CD4-positive, CD25-positive, alpha-beta regulatory T cell (primary cell): ENCODE results near the gene DPP10. TPM values are rescaled to one million over a fixed set of nuclear protein-coding genes. Genes with fewer than 3 reads are reported as not detected.

Experiments
- ATAC-seq, 2 donors: fragments of 150-1000 bp; cut with Tn5 transposase; one replicate each; pipeline ENCODE4 v1.10.0; 2021; ENCODE audit warnings: low read depth in 2 of 2, moderate number of reproducible peaks in 2 of 2, moderate library complexity in 1 of 2
- DNase-seq, 3 donors: peaks; one replicate each; pipeline versions ENCODE4 v3.0.0 to v3.0.0-alpha.2; 2012 to 2022; ENCODE audit warnings: mixed read lengths in 1 of 3
- H3K27ac ChIP-seq: one replicate; pipeline ENCODE4 v1.7.0; 2013; ENCODE audit warnings: mild to moderate bottlenecking, low read length; ENCODE audit not compliant: insufficient read depth, poor library complexity, severe bottlenecking
- H3K27me3 ChIP-seq: one replicate; pipeline ENCODE4 v1.7.0; 2013; ENCODE audit warnings: low read length; ENCODE audit not compliant: control insufficient read depth, insufficient read depth
- H3K36me3 ChIP-seq: one replicate; pipeline ENCODE4 v1.7.0; 2013; ENCODE audit warnings: mild to moderate bottlenecking, low read length, moderate library complexity; ENCODE audit not compliant: control insufficient read depth, insufficient read depth
- H3K4me1 ChIP-seq: 2 replicates; pipeline ENCODE4 v1.7.0; 2013; ENCODE audit warnings: mild to moderate bottlenecking, low read length; ENCODE audit not compliant: insufficient read depth, control insufficient read depth, poor library complexity, severe bottlenecking
- H3K4me3 ChIP-seq: one replicate; pipeline ENCODE4 v1.7.0; 2013; ENCODE audit warnings: low read depth, mild to moderate bottlenecking, low read length, moderate library complexity
- H3K9me3 ChIP-seq, 2 experiments: 1 replicate in 1 of 2; 2 replicates in 1 of 2; pipeline ENCODE4 v1.7.0; 2013; ENCODE audit warnings: low read length in 2 of 2, mild to moderate bottlenecking in 1 of 2, moderate library complexity in 1 of 2; ENCODE audit not compliant: control insufficient read depth in 2 of 2
- H3K27ac Mint-ChIP-seq, 3 donors: one replicate each; pipeline ENCODE4 v1.8.0; 2020 to 2022; ENCODE audit warnings: mild to moderate bottlenecking in 3 of 3, mixed read lengths in 3 of 3, moderate library complexity in 2 of 3
- H3K27me3 Mint-ChIP-seq: one replicate; pipeline ENCODE4 v1.8.0; 2022; ENCODE audit warnings: mild to moderate bottlenecking, mixed read lengths
- H3K36me3 Mint-ChIP-seq: one replicate; pipeline ENCODE4 v1.8.0; 2020; ENCODE audit warnings: mixed read lengths
- H3K4me1 Mint-ChIP-seq, 4 donors: one replicate each; pipeline ENCODE4 v1.8.0; 2020 to 2022; ENCODE audit warnings: mixed read lengths in 4 of 4, mild to moderate bottlenecking in 1 of 4
- H3K4me3 Mint-ChIP-seq, 4 donors: one replicate each; pipeline ENCODE4 v1.8.0; 2020 to 2022; ENCODE audit warnings: mild to moderate bottlenecking in 4 of 4, mixed read lengths in 4 of 4, moderate library complexity in 3 of 4
- H3K9me3 Mint-ChIP-seq, 7 donors: one replicate each; pipeline ENCODE4 v1.8.0; 2020 to 2022; ENCODE audit warnings: mixed read lengths in 7 of 7, mild to moderate bottlenecking in 3 of 7, moderate library complexity in 2 of 7
- polyA plus RNA-seq, 4 donors: library from polyadenylated mRNA; unstranded; fragments of 300-500 nt; fragmentation: Illumina TruSeq; gene quantifications; one replicate each; pipeline ENCODE4 v1.2.3, GENCODE V29; 2021
- total RNA-seq: library from RNA; stranded (reverse); gene quantifications from one replicate; pipeline ENCODE4 v1.2.3, GENCODE V29; 2022

DPP10 gene
- total and polyA plus RNA-seq, 5 donors from 2014 or later: not detected

DNA sequence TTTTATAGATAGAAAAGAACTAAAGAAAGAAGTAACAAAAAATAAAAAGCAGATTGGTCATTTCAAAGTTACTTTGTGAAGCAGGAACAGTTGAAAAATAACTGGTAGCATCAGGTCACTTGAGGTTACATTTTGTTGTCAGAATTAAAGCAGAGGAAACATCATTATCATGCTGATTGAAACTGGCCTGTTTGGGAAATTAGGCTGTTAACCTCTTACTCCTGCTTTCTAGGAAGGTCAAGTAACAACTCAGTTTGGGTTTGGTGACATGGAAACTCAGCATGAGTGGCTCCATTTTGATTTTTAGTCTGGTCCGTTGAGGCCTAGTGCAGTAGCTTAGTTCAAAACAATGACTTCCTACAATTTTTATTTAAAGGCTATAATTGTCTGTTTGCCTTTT lies 1383.5 kb downstream of the DPP10 start:
- H3K9me3 Mint-ChIP-seq: peaks cover 0 to 11% (median 7%) of the 10 kb centered on the region in 7 donors
- no peak overlapping the region for H3K27ac ChIP-seq
- DNase-seq (no peak), ATAC-seq (no peak)
- H3K9me3 ChIP-seq: peaks cover 0 to 4% of the 10 kb centered on the region in 2 experiments
- no peak overlapping the region for H3K27ac Mint-ChIP-seq
- no peak overlapping the region for H3K4me3 ChIP-seq
- H3K4me1 ChIP-seq: no peaks in the 10 kb centered on the region
- no peaks in the 10 kb centered on the region for H3K4me1 Mint-ChIP-seq
- no peaks in the 10 kb centered on the region for H3K36me3 Mint-ChIP-seq
- H3K4me3 Mint-ChIP-seq: no peak overlapping the region
- no peaks in the 10 kb centered on the region for H3K36me3 ChIP-seq
- no peaks in the 10 kb centered on the region for H3K27me3 Mint-ChIP-seq
- no peaks in the 10 kb centered on the region for H3K27me3 ChIP-seq

DNA sequence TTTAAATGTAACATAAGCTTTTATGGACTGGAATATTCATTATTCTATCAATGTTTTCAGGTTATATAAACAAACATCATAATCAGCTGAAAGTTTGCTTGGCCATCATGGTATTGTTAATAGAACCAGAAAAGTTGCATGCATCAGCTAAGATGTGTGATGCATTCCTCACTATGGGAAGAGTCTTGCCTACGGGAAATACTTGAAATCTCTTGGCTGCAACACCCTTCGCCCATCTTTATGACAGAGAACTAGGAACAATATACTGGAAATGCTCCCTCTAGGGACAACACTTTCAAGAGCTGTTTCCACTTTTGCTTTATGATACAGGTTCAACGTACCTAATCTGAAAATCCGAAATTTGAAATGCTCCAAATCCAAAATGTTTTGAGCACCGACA lies 1390.8 kb downstream of the DPP10 start:
- Histone ChIP-seq H3K4me3 (no peak overlapping the region), H3K27ac (no peak overlapping the region), H3K4me1 (no peaks in the 10 kb centered on the region), H3K9me3 (peaks cover 0 to 3% of the 10 kb centered on the region in 2 experiments), H3K27me3 (no peaks in the 10 kb centered on the region), H3K36me3 (no peaks in the 10 kb centered on the region)
- Mint-ChIP-seq H3K4me1 (no peaks in the 10 kb centered on the region), H3K27me3 (no peaks in the 10 kb centered on the region), H3K27ac (no peak overlapping the region), H3K36me3 (no peaks in the 10 kb centered on the region), H3K9me3 (peaks cover 0 to 8% (median 3%) of the 10 kb centered on the region in 7 donors), H3K4me3 (no peak overlapping the region)
- no peak for DNase-seq
- ATAC-seq: no peak

DNA sequence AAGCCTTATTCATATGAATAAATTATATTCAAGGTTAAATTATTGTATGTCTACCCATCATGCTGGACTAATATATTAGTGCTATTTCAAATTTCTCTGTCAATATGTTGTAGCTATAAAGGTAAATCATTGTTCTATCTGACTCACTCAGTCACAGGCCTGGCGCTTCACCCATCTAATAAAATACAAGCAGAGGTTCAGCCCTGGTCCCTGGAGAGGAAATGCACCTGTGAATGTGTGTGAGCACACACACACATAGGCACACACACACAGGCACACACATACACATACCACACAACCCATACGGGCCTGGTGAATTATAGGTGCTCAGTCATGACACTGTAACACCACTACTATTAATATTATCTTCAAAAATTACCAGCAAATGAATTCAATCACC lies 1396.1 kb downstream of the DPP10 start:
- Mint-ChIP-seq H3K36me3 (no peaks in the 10 kb centered on the region), H3K27me3 (no peaks in the 10 kb centered on the region), H3K4me3 (no peak overlapping the region), H3K9me3 (peaks cover 0 to 13% (median 1%) of the 10 kb centered on the region in 7 donors), H3K27ac (no peak overlapping the region), H3K4me1 (no peaks in the 10 kb centered on the region)
- Histone ChIP-seq H3K27me3 (no peaks in the 10 kb centered on the region), H3K4me3 (no peak overlapping the region), H3K9me3 (peaks cover 1 to 11% of the 10 kb centered on the region in 2 experiments), H3K4me1 (no peaks in the 10 kb centered on the region), H3K27ac (no peak overlapping the region), H3K36me3 (no peaks in the 10 kb centered on the region)
- no peak for ATAC-seq
- no peak for DNase-seq

DNA sequence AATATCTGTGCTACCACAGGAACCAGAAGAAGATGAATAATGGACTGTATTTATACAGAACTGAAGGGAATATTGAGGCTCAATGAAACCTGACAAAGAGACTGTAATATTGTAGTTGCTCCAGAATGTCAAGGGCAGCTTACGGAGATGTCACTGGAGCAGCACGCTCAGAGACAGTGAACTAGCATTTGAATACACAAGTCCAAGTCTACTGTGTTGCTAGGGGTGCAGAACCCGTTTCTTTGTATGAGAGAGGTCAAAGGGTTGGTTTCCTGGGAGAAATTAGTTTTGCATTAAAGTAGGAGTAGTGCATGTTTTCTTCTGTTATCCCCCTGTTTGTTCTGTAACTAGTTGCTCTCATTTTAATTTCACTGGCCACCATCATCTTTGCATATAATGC lies 1399.9 kb downstream of the DPP10 start:
- H3K36me3 Mint-ChIP-seq: no peaks in the 10 kb centered on the region
- H3K27me3 Mint-ChIP-seq: no peaks in the 10 kb centered on the region
- no peak overlapping the region for H3K4me3 Mint-ChIP-seq
- H3K9me3 ChIP-seq: peaks cover 1 to 11% of the 10 kb centered on the region in 2 experiments
- H3K27ac Mint-ChIP-seq: no peak overlapping the region
- no peaks in the 10 kb centered on the region for H3K4me1 Mint-ChIP-seq
- no peaks in the 10 kb centered on the region for H3K36me3 ChIP-seq
- no peak overlapping the region for H3K4me3 ChIP-seq
- DNase-seq (no peak), ATAC-seq (no peak)
- no peaks in the 10 kb centered on the region for H3K27me3 ChIP-seq
- peaks cover 0 to 26% (median 4%) of the 10 kb centered on the region in 7 donors for H3K9me3 Mint-ChIP-seq
- H3K4me1 ChIP-seq: no peaks in the 10 kb centered on the region
- no peak overlapping the region for H3K27ac ChIP-seq

DNA sequence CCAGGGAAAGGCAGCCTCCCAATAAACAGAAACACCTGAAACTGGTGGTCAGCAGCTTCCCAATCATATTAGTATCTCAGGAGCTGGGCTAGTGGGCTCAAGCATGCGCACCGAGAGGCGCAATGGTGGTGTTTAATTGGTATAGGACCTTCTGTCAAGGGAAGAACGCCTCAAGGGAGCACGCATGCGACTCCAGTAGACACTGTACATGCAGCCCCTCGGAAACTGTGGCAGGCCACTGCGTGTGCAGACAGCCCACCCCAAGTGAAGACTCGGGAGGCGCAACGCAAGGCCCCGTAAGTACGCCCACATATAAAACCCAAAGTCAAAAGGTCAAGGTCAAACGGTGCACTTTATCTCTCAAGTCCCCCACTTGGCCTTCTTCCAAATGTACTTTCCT lies 1405.8 kb downstream of the DPP10 start:
- Histone ChIP-seq H3K9me3 (no peaks in the 10 kb centered on the region), H3K27ac (no peak overlapping the region), H3K4me3 (no peak overlapping the region), H3K27me3 (no peaks in the 10 kb centered on the region), H3K4me1 (no peaks in the 10 kb centered on the region), H3K36me3 (no peaks in the 10 kb centered on the region)
- Mint-ChIP-seq H3K36me3 (no peaks in the 10 kb centered on the region), H3K27ac (no peak overlapping the region), H3K4me3 (no peak overlapping the region), H3K4me1 (no peaks in the 10 kb centered on the region), H3K9me3 (peaks cover 0 to 15% (median 10%) of the 10 kb centered on the region in 7 donors), H3K27me3 (no peaks in the 10 kb centered on the region)
- no peak for DNase-seq
- peak in 1 of 2 donors; percentile 45 for ATAC-seq

DNA sequence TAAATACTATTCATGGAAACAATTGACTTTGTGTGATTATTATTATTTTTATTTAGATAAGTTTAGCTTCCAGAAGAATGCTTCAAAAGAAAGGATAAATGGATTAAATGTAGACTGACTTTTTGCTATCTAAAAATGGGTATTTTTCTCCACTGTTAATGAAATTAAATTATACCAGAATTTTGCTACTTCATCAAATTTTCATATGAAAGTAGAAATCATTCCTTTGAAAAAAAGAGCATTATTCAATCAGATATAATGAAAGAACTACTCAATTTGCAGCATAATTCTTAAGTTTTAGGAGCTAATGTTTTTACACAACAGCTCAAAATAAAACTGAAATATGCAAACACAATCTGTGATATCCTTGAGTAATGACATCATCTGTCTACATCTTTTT lies 1424.6 kb downstream of the DPP10 start:
- Histone ChIP-seq H3K9me3 (no peaks in the 10 kb centered on the region), H3K4me3 (no peak overlapping the region), H3K27me3 (no peaks in the 10 kb centered on the region), H3K27ac (no peak overlapping the region), H3K4me1 (no peaks in the 10 kb centered on the region), H3K36me3 (no peaks in the 10 kb centered on the region)
- DNase-seq (no peak), ATAC-seq (no peak)
- Mint-ChIP-seq H3K9me3 (peaks cover 2 to 14% (median 7%) of the 10 kb centered on the region in 7 donors), H3K4me1 (no peaks in the 10 kb centered on the region), H3K4me3 (no peak overlapping the region), H3K27me3 (no peaks in the 10 kb centered on the region), H3K27ac (no peak overlapping the region), H3K36me3 (no peaks in the 10 kb centered on the region)

DNA sequence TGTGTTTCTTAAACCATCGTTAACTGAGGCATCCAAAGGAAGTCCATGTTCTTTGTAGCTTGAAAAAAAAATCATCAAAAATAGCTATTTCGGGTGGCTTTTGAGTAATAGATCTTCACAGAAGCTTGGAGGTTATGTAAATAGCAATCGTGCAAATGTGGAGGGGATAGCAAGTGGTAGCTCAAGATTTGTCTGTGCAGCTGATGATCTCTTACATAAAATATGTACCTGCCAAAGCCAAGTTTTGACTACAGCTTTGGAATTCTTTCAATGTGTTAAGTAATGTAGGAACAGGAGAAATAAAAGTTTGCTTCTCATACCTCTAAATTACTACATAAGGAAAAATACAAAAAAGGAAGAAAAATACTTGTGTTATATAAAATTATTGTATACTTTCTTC lies 1432.0 kb downstream of the DPP10 start:
- no peak overlapping the region for H3K4me3 Mint-ChIP-seq
- no peak overlapping the region for H3K27ac Mint-ChIP-seq

DNA sequence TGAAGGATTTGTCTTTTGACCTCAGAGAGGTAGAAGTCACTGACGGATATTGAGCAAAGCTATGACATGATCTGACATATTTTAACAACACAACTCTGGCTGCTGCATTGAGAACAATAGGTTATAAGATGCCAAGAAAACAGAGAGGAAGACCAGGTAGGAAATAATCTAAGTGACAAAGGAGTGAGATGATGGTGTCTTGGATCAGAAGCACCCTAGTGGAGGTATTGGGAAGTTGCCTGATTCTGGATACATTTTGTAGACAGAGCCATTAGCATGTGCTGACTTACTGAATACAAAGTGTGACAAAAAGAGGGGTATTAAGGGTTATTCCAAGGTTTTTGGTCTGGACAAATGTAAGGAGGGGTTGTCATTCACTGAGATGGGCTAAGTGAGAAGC lies 1438.1 kb downstream of the DPP10 start:
- no peaks in the 10 kb centered on the region for H3K4me1 Mint-ChIP-seq
- no peak for DNase-seq
- no peak for ATAC-seq
- no peaks in the 10 kb centered on the region for H3K27me3 ChIP-seq
- H3K9me3 ChIP-seq: peaks cover under 1 to 6% of the 10 kb centered on the region in 2 experiments
- no peak overlapping the region for H3K4me3 ChIP-seq
- no peaks in the 10 kb centered on the region for H3K36me3 Mint-ChIP-seq
- H3K4me1 ChIP-seq: no peaks in the 10 kb centered on the region
- H3K27me3 Mint-ChIP-seq: no peaks in the 10 kb centered on the region
- no peaks in the 10 kb centered on the region for H3K36me3 ChIP-seq
- no peak overlapping the region for H3K4me3 Mint-ChIP-seq
- H3K27ac Mint-ChIP-seq: no peak overlapping the region
- H3K27ac ChIP-seq: no peak overlapping the region
- peaks cover 0 to 28% (median 4%) of the 10 kb centered on the region in 7 donors for H3K9me3 Mint-ChIP-seq

More for the DNA sequence above, 1432.0 kb downstream of the DPP10 start:
- ATAC-seq (no peak), DNase-seq (no peak)
- H3K36me3 ChIP-seq: no peaks in the 10 kb centered on the region
- Mint-ChIP-seq H3K27me3 (no peaks in the 10 kb centered on the region), H3K4me1 (no peaks in the 10 kb centered on the region), H3K9me3 (peaks cover 0 to 24% (median 4%) of the 10 kb centered on the region in 7 donors), H3K36me3 (no peaks in the 10 kb centered on the region)
- no peaks in the 10 kb centered on the region for H3K27me3 ChIP-seq
- no peak overlapping the region for H3K27ac ChIP-seq
- peaks cover 0 to 3% of the 10 kb centered on the region in 2 experiments for H3K9me3 ChIP-seq
- H3K4me1 ChIP-seq: no peaks in the 10 kb centered on the region
- H3K4me3 ChIP-seq: no peak overlapping the region
